Epithelial cell of prostate (primary cell): ENCODE measurements around the gene CDC42EP1.
"Not testable (repeated sequence)": the region's sequence is repeated elsewhere in the genome, so short reads cannot be mapped to it uniquely, and the experiment has no call there.

Experiments
- DNase-seq: peaks from one replicate; pipeline ENCODE4 v3.0.0-alpha.2; 2011; ENCODE audit warnings: low read depth, low spot score
- H3K27ac ChIP-seq: fragments of 450-650 bp; 2 replicates; pipeline ENCODE4 v1.5.1; 2017; ENCODE audit warnings: mild to moderate bottlenecking

Gene CDC42EP1

GRCh38 chr22:37533995-37534394, 26.3 kb upstream of the CDC42EP1 start:
- DNase-seq = peak; percentile 89
- H3K27ac ChIP-seq = peak overlapping the region; percentile 34

GRCh38 chr22:37534445-37534844, 25.8 kb upstream of the CDC42EP1 start:
- peak overlapping the region; percentile 34 for H3K27ac ChIP-seq

GRCh38 chr22:37535159-37535558, 25.1 kb upstream of the CDC42EP1 start:
- no peak overlapping the region for H3K27ac ChIP-seq
- DNase-seq = no peak

More at GRCh38 chr22:37534445-37534844, 25.8 kb upstream of the CDC42EP1 start:
- DNase-seq = no peak

- H3K27ac ChIP-seq = no peak overlapping the region
- DNase-seq = no peak
Observed at GRCh38 chr22:37538590-37539357, 21.5 kb upstream of the CDC42EP1 start.

GRCh38 chr22:37539790-37540189, 20.5 kb upstream of the CDC42EP1 start:
- DNase-seq = not testable (repeated sequence)

GRCh38 chr22:37542416-37542815, 17.9 kb upstream of the CDC42EP1 start:
- peak overlapping the region; percentile 93 for H3K27ac ChIP-seq
- DNase-seq = not testable (repeated sequence)

More at GRCh38 chr22:37539790-37540189, 20.5 kb upstream of the CDC42EP1 start:
- H3K27ac ChIP-seq = not testable (repeated sequence)

GRCh38 chr22:37542959-37543358, 17.3 kb upstream of the CDC42EP1 start:
- DNase-seq = no peak
- peak overlapping the region; percentile 93 for H3K27ac ChIP-seq

GRCh38 chr22:37544955-37545702, 15.2 kb upstream of the CDC42EP1 start:
- DNase-seq = no peak

GRCh38 chr22:37545703-37546436, 14.4 kb upstream of the CDC42EP1 start:
- H3K27ac ChIP-seq = peak overlapping the region; percentile 93
- DNase-seq = no peak

More at GRCh38 chr22:37544955-37545702, 15.2 kb upstream of the CDC42EP1 start:
- peak overlapping the region; percentile 93 for H3K27ac ChIP-seq

GRCh38 chr22:37546437-37547250, 13.6 kb upstream of the CDC42EP1 start:
- no peak for DNase-seq
- H3K27ac ChIP-seq = peak overlapping the region; percentile 93

- no peak for DNase-seq
- H3K27ac ChIP-seq = peak overlapping the region; percentile 93
Observed at GRCh38 chr22:37547251-37547741, 13.0 kb upstream of the CDC42EP1 start.

GRCh38 chr22:37549704-37550059, 10.6 kb upstream of the CDC42EP1 start:
- no peak for DNase-seq
- H3K27ac ChIP-seq = no peak overlapping the region

GRCh38 chr22:37550921-37551320, 9.4 kb upstream of the CDC42EP1 start:
- DNase-seq = not testable (repeated sequence)

GRCh38 chr22:37551981-37552380, 8.3 kb upstream of the CDC42EP1 start:
- H3K27ac ChIP-seq = no peak overlapping the region
- no peak for DNase-seq

More at GRCh38 chr22:37550921-37551320, 9.4 kb upstream of the CDC42EP1 start:
- H3K27ac ChIP-seq = not testable (repeated sequence)

- DNase-seq = no peak
- H3K27ac ChIP-seq = no peak overlapping the region
Observed at GRCh38 chr22:37552524-37553163, 7.6 kb upstream of the CDC42EP1 start.

GRCh38 chr22:37553725-37554124, 6.6 kb upstream of the CDC42EP1 start:
- no peak overlapping the region for H3K27ac ChIP-seq
- DNase-seq = no peak

GRCh38 chr22:37555029-37555428, 5.3 kb upstream of the CDC42EP1 start:
- no peak for DNase-seq
- no peak overlapping the region for H3K27ac ChIP-seq

GRCh38 chr22:37556710-37557109, 3.6 kb upstream of the CDC42EP1 start:
- DNase-seq = no peak
- H3K27ac ChIP-seq = no peak overlapping the region

GRCh38 chr22:37557321-37558001, 2.8 kb upstream of the CDC42EP1 start:
- no peak overlapping the region for H3K27ac ChIP-seq
- DNase-seq = no peak
